GM12891 (cell line): ENCODE measurements around the gene ASPRV1.

Experiments used
- PAX5 ChIP-seq: IDR thresholded peaks from 2 replicates; pipeline ENCODE4 v1.6.1; 2011; ENCODE audit warnings: low read length, moderate library complexity, mild to moderate bottlenecking; ENCODE audit not compliant: insufficient read depth, severe bottlenecking
- POLR2A ChIP-seq: IDR thresholded peaks from 2 replicates; pipeline ENCODE4 v1.6.1; 2011; ENCODE audit warnings: low read depth, low read length, control low read depth
- POLR2AphosphoS5 ChIP-seq: IDR thresholded peaks from 2 replicates; pipeline ENCODE4 v1.6.1; 2011; ENCODE audit warnings: low read depth, low read length, control low read depth
- POU2F2 ChIP-seq: IDR thresholded peaks from 2 replicates; pipeline ENCODE4 v1.6.1; 2011; ENCODE audit warnings: low read depth, mild to moderate bottlenecking, control low read depth, low read length, moderate library complexity
- SPI1 ChIP-seq: IDR thresholded peaks from 2 replicates; pipeline ENCODE4 v1.6.1; 2011; ENCODE audit warnings: low read depth, low read length, control low read depth
- TAF1 ChIP-seq: IDR thresholded peaks from 2 replicates; pipeline ENCODE4 v1.6.1; 2011; ENCODE audit warnings: low read depth, low read length, control low read depth

GRCh38 chr2:70005216-70005615 lies 43.8 kb upstream of the ASPRV1 start:
- TF ChIP-seq TAF1 (no peak), POLR2A (no peak), POLR2AphosphoS5 (no peak), POU2F2 (no peak), PAX5 (no peak), SPI1 (no peak)
